Gastrocnemius medialis (tissue), 4 donors: Measurements from ENCODE around the gene WDR38. TPM values are rescaled to one million over a fixed set of nuclear protein-coding genes. Genes with fewer than 3 reads are reported as not detected.

Source experiments
- ATAC-seq, 2 donors: fragments of 150-250 bp; one replicate each; pipeline ENCODE4 v1.9.1; 2016
- DNase-seq, 2 donors: peaks; one replicate each; pipeline ENCODE4 v3.0.0-alpha.2; 2019
- H3K27ac ChIP-seq, 4 donors: fragments of 200-600 bp; sonication (generic); 1 replicate in 1 of 4; 2 replicates in 3 of 4; pipeline ENCODE4 v1.5.1; 2016 to 2018; ENCODE audit warnings: mild to moderate bottlenecking in 2 of 4, moderate library complexity in 1 of 4
- H3K27me3 ChIP-seq, 3 donors: fragments of 200-600 bp; sonication (generic) in 2 of 3; 1 replicate in 1 of 3; 2 replicates in 2 of 3; pipeline versions ENCODE4 v1.5.1 to v1.6.0; 2016 to 2019; ENCODE audit warnings: mild to moderate bottlenecking in 1 of 3, moderate library complexity in 1 of 3
- H3K36me3 ChIP-seq, 2 donors: fragments of 200-600 bp; sonication (generic) in 1 of 2; one replicate each; pipeline ENCODE4 v1.5.1; 2017 to 2018
- H3K4me1 ChIP-seq, 2 donors: fragments of 200-600 bp; sonication (generic) in 1 of 2; one replicate each; pipeline ENCODE4 v1.5.1; 2016 to 2017; ENCODE audit warnings: mild to moderate bottlenecking in 2 of 2
- H3K4me3 ChIP-seq, 4 donors: fragments of 200-600 bp; sonication (generic) in 3 of 4; 1 replicate in 1 of 4; 2 replicates in 3 of 4; pipeline ENCODE4 v1.5.1; 2016 to 2019; ENCODE audit warnings: mild to moderate bottlenecking in 2 of 4
- H3K9me3 ChIP-seq, 3 donors: fragments of 200-600 bp; sonication (generic) in 2 of 3; 1 replicate in 1 of 3; 2 replicates in 2 of 3; pipeline ENCODE4 v1.5.1; 2016 to 2019
- CTCF ChIP-seq, 5 experiments: fragments of 450-650 bp in 3 of 5; fragments of 200-600 bp in 2 of 5; sonication (generic) in 2 of 5; IDR thresholded peaks in 4 of 5; conservative IDR thresholded peaks in 1 of 5; 1 replicate in 4 of 5; 2 replicates in 1 of 5; pipeline ENCODE4 v1.5.1; 2016 to 2019; ENCODE audit warnings: antibody characterized with exemption in 5 of 5, mild to moderate bottlenecking in 3 of 5, moderate library complexity in 3 of 5
- POLR2A ChIP-seq, 2 donors: fragments of 450-650 bp; IDR thresholded peaks; one replicate each; pipeline ENCODE4 v1.6.1; 2017; ENCODE audit warnings: antibody characterized with exemption in 2 of 2, mild to moderate bottlenecking in 2 of 2, moderate library complexity in 2 of 2
- in situ Hi-C, 4 donors: fragments of 200-750 bp; cut with MboI; loops; one replicate each; pipeline versions ENCODE4 v1.15.0 to v1.8.0; 2017; ENCODE audit warnings: low sequenced_read_pairs in 4 of 4
- intact Hi-C: fragments of 100-400 bp; cut with DNase I; formaldehyde crosslinking; loops from one replicate; pipeline ENCODE4 v1.15.1; 2023; ENCODE audit warnings: low total_unique reads
- total RNA-seq, 4 donors: library from RNA; depleted of rRNA; stranded (reverse); fragments of >200 nt; gene quantifications; one replicate each; pipeline versions ENCODE4 v1.1.0 to v1.2.3, GENCODE V29; 2016

WDR38 gene
- total RNA-seq, 4 donors from 2014 or later: not detected

- H3K4me1 ChIP-seq: no peaks in the 10 kb centered on the region
- H3K9me3 ChIP-seq: no peaks in the 10 kb centered on the region
- ATAC-seq (no peak), DNase-seq (no peak)
- in situ Hi-C loops (no loop called here), intact Hi-C loops (no loop called here)
- H3K27me3 ChIP-seq: no peaks in the 10 kb centered on the region
- no peak overlapping the region for H3K27ac ChIP-seq
- H3K36me3 ChIP-seq: no peaks in the 10 kb centered on the region
- TF ChIP-seq CTCF (IDR thresholded peaks at IDR 0.05 in 4 of 5, conservative IDR thresholded peaks at IDR 0.05 in 1 of 5) (no peak), POLR2A (IDR thresholded peaks at IDR 0.05) (no peak)
- H3K4me3 ChIP-seq: no peak overlapping the region
Observed at GRCh38 chr9:124813041-124813440, 40.2 kb upstream of the WDR38 start.

GRCh38 chr9:124813501-124814163, 39.6 kb upstream of the WDR38 start:
- H3K4me3 ChIP-seq: no peak overlapping the region
- no peak for ATAC-seq
- intact Hi-C loops: no loop called here
- no peaks in the 10 kb centered on the region for H3K4me1 ChIP-seq
- in situ Hi-C loops: no loop called here
- DNase-seq: no peak
- no peak for TF ChIP-seq CTCF (IDR thresholded peaks at IDR 0.05 in 4 of 5, conservative IDR thresholded peaks at IDR 0.05 in 1 of 5)
- TF ChIP-seq POLR2A (IDR thresholded peaks at IDR 0.05): no peak
- no peaks in the 10 kb centered on the region for H3K36me3 ChIP-seq
- no peak overlapping the region for H3K27ac ChIP-seq
- no peaks in the 10 kb centered on the region for H3K9me3 ChIP-seq
- no peaks in the 10 kb centered on the region for H3K27me3 ChIP-seq

- intact Hi-C loops: no loop called here
- Histone ChIP-seq H3K9me3 (no peaks in the 10 kb centered on the region), H3K27ac (no peak overlapping the region), H3K4me1 (peaks cover 0 to 4% of the 10 kb centered on the region in 2 donors), H3K36me3 (no peaks in the 10 kb centered on the region), H3K27me3 (no peaks in the 10 kb centered on the region), H3K4me3 (no peak overlapping the region)
- ATAC-seq (no peak), DNase-seq (no peak)
- TF ChIP-seq POLR2A (IDR thresholded peaks at IDR 0.05) (no peak), CTCF (IDR thresholded peaks at IDR 0.05 in 4 of 5, conservative IDR thresholded peaks at IDR 0.05 in 1 of 5) (no peak)
- in situ Hi-C loops: no loop called here
Observed at GRCh38 chr9:124814164-124814535, 39.1 kb upstream of the WDR38 start.

- DNase-seq (no peak), ATAC-seq (no peak)
- in situ Hi-C loops (no loop called here), intact Hi-C loops (no loop called here)
- Histone ChIP-seq H3K27me3 (no peaks in the 10 kb centered on the region), H3K36me3 (no peaks in the 10 kb centered on the region), H3K27ac (no peak overlapping the region), H3K4me1 (peaks cover 0 to 4% of the 10 kb centered on the region in 2 donors), H3K9me3 (no peaks in the 10 kb centered on the region), H3K4me3 (no peak overlapping the region)
- TF ChIP-seq CTCF (IDR thresholded peaks at IDR 0.05 in 4 of 5, conservative IDR thresholded peaks at IDR 0.05 in 1 of 5): no peak
- no peak for TF ChIP-seq POLR2A (IDR thresholded peaks at IDR 0.05)
Observed at GRCh38 chr9:124815601-124816000, 37.7 kb upstream of the WDR38 start.
